ENCODE data around the gene ADAMTS13.

ADAMTS13 gene

GRCh38 chr9:133472277-133472645, 50.1 kb downstream of the ADAMTS13 start:
- no peak for DNase-seq

GRCh38 chr9:133472753-133473378, 50.7 kb downstream of the ADAMTS13 start:
- DNase-seq: no peak

- DNase-seq: no peak
Measured at GRCh38 chr9:133473743-133474142, 51.6 kb downstream of the ADAMTS13 start.

- DNase-seq: no peak
Measured at GRCh38 chr9:133474215-133474614, 52.0 kb downstream of the ADAMTS13 start.

GRCh38 chr9:133474853-133475252, 52.7 kb downstream of the ADAMTS13 start:
- no peak for DNase-seq

- no peak for DNase-seq
Measured at GRCh38 chr9:133475292-133476012, 53.3 kb downstream of the ADAMTS13 start.

GRCh38 chr9:133476036-133476931, 54.1 kb downstream of the ADAMTS13 start:
- DNase-seq: no peak

- no peak for DNase-seq
Measured at GRCh38 chr9:133476941-133477340, 54.8 kb downstream of the ADAMTS13 start.

- no peak for DNase-seq
Measured at GRCh38 chr9:133477461-133477860, 55.3 kb downstream of the ADAMTS13 start.

- no peak for DNase-seq
Measured at GRCh38 chr9:133477992-133478850, 56.1 kb downstream of the ADAMTS13 start.

- DNase-seq: peak in 13 of 14 donors; percentile 35 to 86 (median 71)
Measured at GRCh38 chr9:133478851-133479711, 56.9 kb downstream of the ADAMTS13 start, which contains the start of gene SLC2A6. Gene SLC2A6 (minus strand): TSS chr9:133479099. CDS start chr9:133479059, 40 bp downstream.

GRCh38 chr9:133483611-133484010, 61.4 kb downstream of the ADAMTS13 start:
- no peak for DNase-seq

- no peak for DNase-seq
Measured at GRCh38 chr9:133484671-133485437, 62.7 kb downstream of the ADAMTS13 start.

GRCh38 chr9:133485531-133486260, 63.5 kb downstream of the ADAMTS13 start:
- DNase-seq: no peak

GRCh38 chr9:133487331-133487725, 65.2 kb downstream of the ADAMTS13 start:
- no peak for DNase-seq

- no peak for DNase-seq
Measured at GRCh38 chr9:133488686-133489252, 66.6 kb downstream of the ADAMTS13 start.

GRCh38 chr9:133489253-133490190, 67.4 kb downstream of the ADAMTS13 start:
- DNase-seq: no peak

- no peak for DNase-seq
Measured at GRCh38 chr9:133490201-133490681, 68.1 kb downstream of the ADAMTS13 start.
